GM21423 (cell line): ENCODE data around the gene CAP1.
"Not testable (repeated sequence)": the region's sequence is repeated elsewhere in the genome, so short reads cannot be mapped to it uniquely, and the experiment has no call there.

ENCODE experiments used
- ATAC-seq: cut with Tn5 transposase; IDR thresholded peaks from one replicate; pipeline ENCODE4 v1.9.1; 2021; ENCODE audit warnings: mild to moderate bottlenecking, moderate library complexity; ENCODE audit not compliant: unreplicated experiment

The CAP1 gene

GRCh38 chr1:40030528-40031135, 9.9 kb upstream of the CAP1 start:
- no peak for ATAC-seq

- ATAC-seq: no peak
These were observed 8.2 kb upstream of the CAP1 start for GRCh38 chr1:40032240-40032891.

- ATAC-seq: no peak
These were observed 5.7 kb upstream of the CAP1 start for GRCh38 chr1:40034869-40035268.

- ATAC-seq: no peak
These were observed 4.0 kb upstream of the CAP1 start for GRCh38 chr1:40036574-40036973.

GRCh38 chr1:40037254-40037653, 3.3 kb upstream of the CAP1 start:
- not testable (repeated sequence) for ATAC-seq

GRCh38 chr1:40038697-40039096, 1.8 kb upstream of the CAP1 start:
- no peak for ATAC-seq

GRCh38 chr1:40039245-40039756, 1.2 kb upstream of the CAP1 start:
- peak; percentile 11 for ATAC-seq

GRCh38 chr1:40039757-40040510, 595 bp upstream of the CAP1 start:
- ATAC-seq: peak; percentile 60

- ATAC-seq: no peak
These were observed 923 bp downstream of the CAP1 start for GRCh38 chr1:40041466-40041838.

GRCh38 chr1:40042341-40042740, 1.8 kb downstream of the CAP1 start:
- ATAC-seq: no peak

GRCh38 chr1:40044110-40044509, 3.6 kb downstream of the CAP1 start:
- no peak for ATAC-seq

- no peak for ATAC-seq
These were observed 4.7 kb downstream of the CAP1 start for GRCh38 chr1:40045182-40045581.

GRCh38 chr1:40045766-40046165, 5.2 kb downstream of the CAP1 start:
- no peak for ATAC-seq

GRCh38 chr1:40047276-40047675, 6.7 kb downstream of the CAP1 start:
- ATAC-seq: no peak

GRCh38 chr1:40047769-40048168, 7.2 kb downstream of the CAP1 start:
- no peak for ATAC-seq

GRCh38 chr1:40049725-40050124, 9.2 kb downstream of the CAP1 start:
- no peak for ATAC-seq

- no peak for ATAC-seq
These were observed 10.3 kb downstream of the CAP1 start for GRCh38 chr1:40050863-40051262.

GRCh38 chr1:40053138-40053887, 12.8 kb downstream of the CAP1 start:
- no peak for ATAC-seq

GRCh38 chr1:40056519-40057309, 16.2 kb downstream of the CAP1 start:
- ATAC-seq: no peak

- no peak for ATAC-seq
These were observed 16.9 kb downstream of the CAP1 start for GRCh38 chr1:40057310-40058030.
